GM12892 (cell line): ENCODE data around the gene TNS3.

Experiments
- POLR2A ChIP-seq: IDR thresholded peaks from 2 replicates; pipeline ENCODE4 v1.6.1; 2011; ENCODE audit warnings: low read depth, low read length, control low read depth
- TAF1 ChIP-seq: IDR thresholded peaks from 2 replicates; pipeline ENCODE4 v1.6.1; 2011; ENCODE audit warnings: low read depth, mild to moderate bottlenecking, control low read depth, low read length, borderline replicate concordance

DNA sequence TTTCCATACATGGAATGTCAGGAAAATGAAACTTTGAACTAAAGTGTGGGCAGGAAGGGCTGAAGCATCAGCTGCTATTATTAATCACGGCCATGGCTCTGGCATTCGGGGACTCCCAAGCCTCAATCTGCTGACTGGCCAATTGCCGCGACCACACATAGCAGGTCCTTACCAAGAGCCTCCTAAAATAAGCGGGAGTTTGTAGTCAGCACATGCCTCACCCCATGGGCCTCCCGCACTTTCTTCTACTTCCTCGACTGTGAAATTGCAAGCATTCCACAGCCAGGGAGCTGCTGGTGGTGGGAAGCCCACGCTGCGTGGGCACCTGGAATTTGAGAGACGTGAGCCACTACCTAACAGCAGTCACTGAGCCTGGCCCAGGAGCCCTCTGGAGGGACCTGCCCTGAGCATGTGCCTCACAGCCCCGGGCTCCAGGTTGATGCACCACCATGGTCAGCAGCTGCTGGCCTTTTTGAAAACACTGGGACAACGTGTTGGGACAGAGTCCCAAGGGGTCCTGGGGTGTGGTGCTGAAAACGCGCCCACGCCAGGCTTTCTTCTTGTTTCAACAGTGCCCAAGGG is 211.4 kb downstream of the TNS3 start:
- TF ChIP-seq TAF1: no peak
- no peak for TF ChIP-seq POLR2A
